GM12878 (cell line): Measurements from ENCODE around the gene RCC2.

Experiments
- BCL11A ChIP-seq: IDR thresholded peaks from 2 replicates; pipeline ENCODE4 v1.6.1; 2011; ENCODE audit warnings: low read depth, low read length
- CBFB ChIP-seq: IDR thresholded peaks from 2 replicates; pipeline ENCODE4 v1.6.1; 2016; ENCODE audit warnings: antibody characterized with exemption, low read depth
- CHD2 ChIP-seq: IDR thresholded peaks from 2 replicates; pipeline ENCODE4 v1.6.1; 2011; ENCODE audit warnings: low read depth, low read length, improper control_type of control experiment, borderline replicate concordance
- CHD4 ChIP-seq: fragments of 200-600 bp; sonication (generic); IDR thresholded peaks from 2 replicates; pipeline ENCODE4 v1.6.1; 2016; ENCODE audit warnings: mild to moderate bottlenecking
- CTCF ChIP-seq, 3 experiments: IDR thresholded peaks in 2 of 3; conservative IDR thresholded peaks in 1 of 3; 2 replicates each; pipeline ENCODE4 v1.5.1; 2011; ENCODE audit warnings: low read depth in 3 of 3, low read length in 3 of 3, mild to moderate bottlenecking in 3 of 3, control low read depth in 2 of 3, moderate library complexity in 2 of 3, inconsistent platforms in 1 of 3, mixed read lengths in 1 of 3; ENCODE audit not compliant: control insufficient read depth in 2 of 3, insufficient read depth in 1 of 3; ENCODE audit errors: extremely low read depth in 1 of 3
- JUND ChIP-seq: IDR thresholded peaks from 2 replicates; pipeline ENCODE4 v1.6.1; 2012; ENCODE audit warnings: low read depth, mild to moderate bottlenecking, low read length, improper control_type of control experiment, moderate library complexity
- PBX3 ChIP-seq: IDR thresholded peaks from 2 replicates; pipeline ENCODE4 v1.6.1; 2011; ENCODE audit warnings: mild to moderate bottlenecking, low read depth, low read length, moderate library complexity; ENCODE audit not compliant: insufficient replicate concordance
- POLR2A ChIP-seq: IDR thresholded peaks from 2 replicates; pipeline ENCODE4 v1.6.1; 2011; ENCODE audit warnings: low read depth, mild to moderate bottlenecking, low read length
- RB1 ChIP-seq: fragments of 450-650 bp; formaldehyde crosslinking; IDR thresholded peaks from 2 replicates; pipeline ENCODE4 v1.6.1; 2017; ENCODE audit warnings: mild to moderate bottlenecking, borderline replicate concordance
- RELA ChIP-seq: fragments of 450-650 bp; IDR thresholded peaks from 2 replicates; pipeline ENCODE4 v1.8.0; 2014; ENCODE audit warnings: borderline replicate concordance; ENCODE audit not compliant: partially characterized antibody
- REST ChIP-seq: IDR thresholded peaks from 2 replicates; pipeline ENCODE4 v1.6.1; 2012; ENCODE audit warnings: mild to moderate bottlenecking, low read depth, low read length
- SIN3A ChIP-seq: IDR thresholded peaks from 2 replicates; pipeline ENCODE4 v1.6.1; 2012; ENCODE audit warnings: low read depth, low read length, improper control_type of control experiment
- ZNF274 ChIP-seq: IDR thresholded peaks from one replicate; pipeline ENCODE4 v1.8.0; 2011; ENCODE audit not compliant: insufficient read length, insufficient read depth

- no peak for TF ChIP-seq PBX3
- no peak for TF ChIP-seq POLR2A
- no peak for TF ChIP-seq CHD4
- TF ChIP-seq RB1, result no peak
- no peak for TF ChIP-seq CHD2
- no peak for TF ChIP-seq REST
- TF ChIP-seq JUND, result no peak
- no peak for TF ChIP-seq SIN3A
- TF ChIP-seq CBFB, result no peak
- no peak for TF ChIP-seq BCL11A
- no peak for TF ChIP-seq CTCF (IDR thresholded peaks at IDR 0.05 in 2 of 3, conservative IDR thresholded peaks at IDR 0.05 in 1 of 3; ENCODE audit: control insufficient read depth in 2 of 3, extremely low read depth in 1 of 3, insufficient read depth in 1 of 3, low read depth in 3 of 3, low read length in 3 of 3)
- no peak for TF ChIP-seq ZNF274
- TF ChIP-seq RELA, result no peak
Observed at GRCh38 chr1:17363771-17364170, 75.7 kb downstream of the RCC2 start.
